Fibroblast of mammary gland (primary cell): ENCODE results near the gene BCAS3.

Experiments
- DNase-seq: peaks from one replicate; pipeline ENCODE4 v3.0.0-alpha.2; 2010; ENCODE audit warnings: low read depth
- H3K4me3 ChIP-seq: 2 replicates; pipeline ENCODE4 v1.5.1; 2011; ENCODE audit warnings: low read depth, mild to moderate bottlenecking, low read length, moderate library complexity; ENCODE audit not compliant: control insufficient read depth
- TF ChIP-seq, protein P1 (sequence below): conservative IDR thresholded peaks from 2 replicates; pipeline ENCODE4 v1.5.1; 2011; ENCODE audit warnings: low read depth, low read length, inconsistent platforms; ENCODE audit not compliant: control insufficient read depth, insufficient read depth

The BCAS3 gene

DNA sequence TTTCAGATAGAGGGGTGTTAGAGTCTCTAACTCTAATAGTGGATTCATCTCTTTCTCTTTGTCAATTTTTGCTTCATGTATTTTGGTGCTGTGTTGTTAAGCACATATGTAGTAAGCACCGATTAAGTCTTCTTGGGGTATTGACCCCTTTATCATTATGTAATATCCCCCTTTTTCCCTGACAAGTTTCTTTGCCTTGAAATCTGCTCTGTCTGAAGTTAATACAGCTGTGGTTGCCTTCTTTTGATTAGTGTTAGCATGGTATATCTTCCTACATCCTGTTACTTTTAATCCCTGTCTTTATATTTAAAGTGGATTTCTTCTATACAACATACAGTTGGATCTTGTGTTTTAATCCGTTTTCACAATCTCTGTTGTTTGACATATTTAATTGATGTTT, 60.6 kb downstream of the BCAS3 start:
- H3K4me3 ChIP-seq: no peak overlapping the region
- TF ChIP-seq, protein P1, sequence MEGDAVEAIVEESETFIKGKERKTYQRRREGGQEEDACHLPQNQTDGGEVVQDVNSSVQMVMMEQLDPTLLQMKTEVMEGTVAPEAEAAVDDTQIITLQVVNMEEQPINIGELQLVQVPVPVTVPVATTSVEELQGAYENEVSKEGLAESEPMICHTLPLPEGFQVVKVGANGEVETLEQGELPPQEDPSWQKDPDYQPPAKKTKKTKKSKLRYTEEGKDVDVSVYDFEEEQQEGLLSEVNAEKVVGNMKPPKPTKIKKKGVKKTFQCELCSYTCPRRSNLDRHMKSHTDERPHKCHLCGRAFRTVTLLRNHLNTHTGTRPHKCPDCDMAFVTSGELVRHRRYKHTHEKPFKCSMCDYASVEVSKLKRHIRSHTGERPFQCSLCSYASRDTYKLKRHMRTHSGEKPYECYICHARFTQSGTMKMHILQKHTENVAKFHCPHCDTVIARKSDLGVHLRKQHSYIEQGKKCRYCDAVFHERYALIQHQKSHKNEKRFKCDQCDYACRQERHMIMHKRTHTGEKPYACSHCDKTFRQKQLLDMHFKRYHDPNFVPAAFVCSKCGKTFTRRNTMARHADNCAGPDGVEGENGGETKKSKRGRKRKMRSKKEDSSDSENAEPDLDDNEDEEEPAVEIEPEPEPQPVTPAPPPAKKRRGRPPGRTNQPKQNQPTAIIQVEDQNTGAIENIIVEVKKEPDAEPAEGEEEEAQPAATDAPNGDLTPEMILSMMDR: no peak
- no peak for DNase-seq

DNA sequence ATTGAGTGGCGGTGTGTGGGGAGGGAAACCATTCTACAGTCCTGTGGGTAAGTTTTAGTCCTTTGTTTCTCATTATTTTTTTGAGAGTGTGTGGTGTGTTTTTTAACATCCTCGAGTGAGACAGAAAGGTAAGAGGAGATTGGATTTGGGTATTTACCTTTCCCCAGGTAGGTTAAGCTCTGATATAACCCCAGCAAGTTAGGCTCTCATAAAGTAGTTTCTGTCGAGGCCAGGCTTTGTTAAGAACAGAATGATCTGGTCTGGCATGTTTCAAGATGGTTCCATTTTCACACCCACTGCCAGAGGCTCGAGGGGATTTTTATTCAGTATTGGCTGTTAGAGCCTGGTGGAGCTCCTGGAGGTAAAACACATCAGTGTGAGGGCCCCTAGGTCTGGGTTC, 62.9 kb downstream of the BCAS3 start:
- DNase-seq: no peak
- TF ChIP-seq, protein P1: no peak
- H3K4me3 ChIP-seq: no peak overlapping the region

DNA sequence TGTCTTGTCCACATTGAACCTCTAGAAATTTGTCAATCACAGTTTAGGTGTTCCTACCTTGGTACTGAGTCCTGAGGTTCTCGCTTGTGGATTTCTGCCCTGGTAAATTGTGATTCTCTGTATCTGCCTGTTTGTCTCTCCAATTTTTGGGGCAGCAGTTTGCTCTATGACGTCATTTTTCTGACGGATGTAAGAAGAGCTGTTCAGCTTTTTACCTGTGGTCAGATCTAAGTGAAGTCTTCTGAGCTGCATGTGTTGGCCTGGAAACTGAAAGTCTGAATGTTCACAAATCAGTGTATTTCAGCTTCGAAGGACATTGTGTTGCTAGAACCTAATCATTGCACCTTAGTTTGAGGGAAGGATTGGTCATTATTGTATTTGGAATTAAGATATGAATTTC, 63.4 kb downstream of the BCAS3 start:
- no peak for DNase-seq
- TF ChIP-seq, protein P1: no peak

DNA sequence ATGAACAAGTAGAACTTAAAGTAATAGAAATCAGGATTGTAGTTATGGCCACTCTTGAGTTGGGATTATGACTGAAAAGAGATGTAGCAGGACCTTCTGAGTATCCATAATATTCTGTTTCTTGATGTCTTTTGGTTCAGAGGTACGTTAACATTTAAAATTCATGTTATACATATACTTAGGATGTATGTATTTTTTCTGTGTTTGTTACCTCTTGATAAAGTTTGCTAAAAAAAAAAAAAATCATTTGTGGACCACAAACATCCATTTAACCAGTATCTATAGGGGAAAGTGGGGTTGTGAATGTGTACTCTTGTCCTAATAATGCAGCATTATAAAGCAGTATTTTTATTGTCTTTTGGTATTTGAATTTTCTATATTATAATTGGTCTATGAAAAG, 65.6 kb downstream of the BCAS3 start:
- DNase-seq: no peak
- TF ChIP-seq, protein P1: no peak
- no peak overlapping the region for H3K4me3 ChIP-seq

More for the DNA sequence above, 63.4 kb downstream of the BCAS3 start:
- no peak overlapping the region for H3K4me3 ChIP-seq

DNA sequence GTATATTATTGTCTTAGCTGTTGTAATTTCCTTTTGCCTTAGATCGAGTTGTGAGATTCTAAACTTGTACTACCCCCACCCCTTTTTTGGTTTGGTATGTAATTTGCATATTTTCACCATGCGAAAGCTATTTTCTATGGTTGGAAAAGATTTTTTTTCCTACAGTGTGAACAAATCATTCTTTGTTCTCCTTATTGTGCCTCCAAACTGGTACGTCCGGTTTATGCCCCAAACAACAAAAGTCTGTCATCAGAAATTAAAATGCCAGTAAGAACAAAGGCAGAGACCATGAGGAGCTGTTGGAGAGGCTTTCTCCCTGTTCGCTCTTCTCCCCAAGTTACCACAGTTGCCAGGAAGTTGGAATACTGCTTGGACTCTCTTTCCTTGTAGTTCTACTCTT, 66.1 kb downstream of the BCAS3 start:
- no peak overlapping the region for H3K4me3 ChIP-seq
- TF ChIP-seq, protein P1: no peak
- DNase-seq: no peak

DNA sequence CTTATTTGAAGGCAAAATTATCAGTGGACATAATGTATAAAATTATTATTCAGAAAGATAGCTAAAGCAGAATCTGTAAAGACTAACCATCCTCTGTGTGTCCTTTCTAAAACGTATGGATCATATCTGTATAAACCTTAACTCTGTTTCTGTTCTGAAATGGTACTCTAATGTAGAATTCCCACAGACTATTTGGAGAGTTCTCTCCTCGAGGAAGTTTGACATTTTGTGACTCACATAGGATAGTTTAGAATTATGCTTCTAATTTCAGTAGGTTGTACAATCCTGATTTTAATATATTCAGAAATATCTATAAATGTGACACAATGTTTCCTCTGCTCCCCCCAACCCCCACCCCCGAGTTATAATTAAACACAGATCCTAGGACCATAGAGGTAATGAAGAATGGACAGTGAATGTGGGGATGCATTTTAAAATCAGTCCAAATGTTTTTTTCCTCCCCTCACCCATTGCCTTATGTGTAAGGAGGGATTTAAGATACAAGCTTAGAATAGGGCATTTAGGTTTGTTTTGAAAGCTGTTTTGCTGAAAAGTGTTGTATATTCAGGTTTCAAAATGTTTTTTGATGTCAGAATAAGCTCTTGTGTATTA, 66.8 kb downstream of the BCAS3 start:
- no peak for DNase-seq
- no peak overlapping the region for H3K4me3 ChIP-seq
- TF ChIP-seq, protein P1: no peak

DNA sequence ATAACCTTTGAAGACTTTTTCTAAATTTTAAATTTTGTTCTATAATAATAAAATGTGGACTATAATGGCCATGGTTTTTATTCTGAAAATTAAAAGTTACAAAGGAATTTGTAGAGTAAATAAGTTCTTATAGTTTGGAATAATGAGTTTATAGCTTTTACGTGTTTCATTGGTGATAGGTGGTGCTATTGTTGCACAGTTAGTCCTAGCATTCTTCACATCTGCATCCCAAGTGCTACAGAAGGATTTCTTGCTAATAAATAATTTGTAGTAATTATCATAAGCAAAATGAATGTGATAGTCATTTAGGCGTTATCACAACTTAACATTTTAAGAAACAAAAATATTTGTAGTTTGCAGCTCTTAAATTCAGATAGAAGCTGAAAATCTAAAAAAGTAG, 67.9 kb downstream of the BCAS3 start:
- TF ChIP-seq, protein P1: peak; percentile 3
- H3K4me3 ChIP-seq: no peak overlapping the region
- DNase-seq: peak; percentile 16
